ENCODE data around the gene C11orf42.

Gene C11orf42

GRCh38 chr11:6251990-6252473 lies 46.7 kb downstream of the C11orf42 start:
- no peak overlapping the region for H3K4me3 ChIP-seq (ENCODE audit: low read depth, low read length)
- no peaks in the 10 kb centered on the region for H3K27me3 ChIP-seq
- H3K36me3 ChIP-seq: no peaks in the 10 kb centered on the region
- H3K9me3 ChIP-seq: no peaks in the 10 kb centered on the region
- DNase-seq: no peak
- TF ChIP-seq, protein P1, sequence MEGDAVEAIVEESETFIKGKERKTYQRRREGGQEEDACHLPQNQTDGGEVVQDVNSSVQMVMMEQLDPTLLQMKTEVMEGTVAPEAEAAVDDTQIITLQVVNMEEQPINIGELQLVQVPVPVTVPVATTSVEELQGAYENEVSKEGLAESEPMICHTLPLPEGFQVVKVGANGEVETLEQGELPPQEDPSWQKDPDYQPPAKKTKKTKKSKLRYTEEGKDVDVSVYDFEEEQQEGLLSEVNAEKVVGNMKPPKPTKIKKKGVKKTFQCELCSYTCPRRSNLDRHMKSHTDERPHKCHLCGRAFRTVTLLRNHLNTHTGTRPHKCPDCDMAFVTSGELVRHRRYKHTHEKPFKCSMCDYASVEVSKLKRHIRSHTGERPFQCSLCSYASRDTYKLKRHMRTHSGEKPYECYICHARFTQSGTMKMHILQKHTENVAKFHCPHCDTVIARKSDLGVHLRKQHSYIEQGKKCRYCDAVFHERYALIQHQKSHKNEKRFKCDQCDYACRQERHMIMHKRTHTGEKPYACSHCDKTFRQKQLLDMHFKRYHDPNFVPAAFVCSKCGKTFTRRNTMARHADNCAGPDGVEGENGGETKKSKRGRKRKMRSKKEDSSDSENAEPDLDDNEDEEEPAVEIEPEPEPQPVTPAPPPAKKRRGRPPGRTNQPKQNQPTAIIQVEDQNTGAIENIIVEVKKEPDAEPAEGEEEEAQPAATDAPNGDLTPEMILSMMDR (IDR thresholded peaks at IDR 0.05; ENCODE audit: low read depth, low read length): no peak
- no peaks in the 10 kb centered on the region for H3K4me1 ChIP-seq

DNA sequence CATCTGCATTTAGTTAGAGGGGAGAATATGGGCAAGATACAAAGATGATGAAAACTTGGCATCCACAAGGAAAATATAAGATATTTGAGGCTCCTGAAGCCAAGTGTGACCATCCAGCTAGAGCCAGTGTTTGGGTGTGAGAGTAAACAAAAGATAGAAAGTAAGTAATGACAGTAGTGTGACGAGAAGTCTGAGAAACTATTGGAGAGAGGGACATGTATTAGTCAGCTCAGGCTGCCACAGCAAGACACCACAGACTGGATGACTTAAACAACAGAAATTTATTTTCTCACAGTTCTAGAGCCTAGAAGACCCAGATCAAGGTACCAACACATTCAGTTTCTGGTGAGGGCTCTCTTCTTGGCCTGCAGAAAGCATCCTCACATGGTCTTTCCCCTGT lies 47.8 kb downstream of the C11orf42 start:
- DNase-seq: no peak
- TF ChIP-seq, protein P1 (IDR thresholded peaks at IDR 0.05; ENCODE audit: low read depth, low read length): no peak
- H3K27me3 ChIP-seq: peaks cover 5% of the 10 kb centered on the region
- H3K36me3 ChIP-seq: no peaks in the 10 kb centered on the region
- no peak overlapping the region for H3K4me3 ChIP-seq (ENCODE audit: low read depth, low read length)
- H3K4me1 ChIP-seq: no peaks in the 10 kb centered on the region
- H3K9me3 ChIP-seq: no peaks in the 10 kb centered on the region

DNA sequence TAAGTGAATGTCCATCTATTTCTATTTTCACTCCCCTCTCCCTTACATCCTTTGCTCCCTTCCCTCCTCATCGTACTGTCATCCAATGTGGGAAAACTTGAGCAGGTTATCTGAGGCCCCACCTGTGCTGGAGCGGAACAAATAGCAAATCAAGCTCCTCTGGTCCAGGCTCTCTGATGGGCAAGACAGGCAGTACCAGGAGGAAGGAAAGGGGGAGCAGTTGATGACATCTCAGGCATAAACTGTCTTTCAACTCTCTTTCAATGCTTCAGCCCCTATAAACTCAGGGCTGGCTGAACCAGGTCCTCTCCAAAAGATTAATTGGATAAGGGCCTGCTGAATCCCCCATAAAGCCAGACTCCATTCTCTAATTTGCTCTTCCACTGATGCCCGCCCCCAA lies 52.8 kb downstream of the C11orf42 start:
- no peaks in the 10 kb centered on the region for H3K36me3 ChIP-seq
- TF ChIP-seq, protein P1 (IDR thresholded peaks at IDR 0.05; ENCODE audit: low read depth, low read length): no peak
- H3K9me3 ChIP-seq: no peaks in the 10 kb centered on the region
- DNase-seq: no peak
- H3K27me3 ChIP-seq: peaks cover 30% of the 10 kb centered on the region
- no peaks in the 10 kb centered on the region for H3K4me1 ChIP-seq
- H3K4me3 ChIP-seq (ENCODE audit: low read depth, low read length): no peak overlapping the region

- TF ChIP-seq, protein P1 (IDR thresholded peaks at IDR 0.05; ENCODE audit: low read depth, low read length): no peak
- no peak overlapping the region for H3K4me3 ChIP-seq (ENCODE audit: low read depth, low read length)
- no peak for DNase-seq
- H3K36me3 ChIP-seq: no peaks in the 10 kb centered on the region
- no peaks in the 10 kb centered on the region for H3K4me1 ChIP-seq
- H3K9me3 ChIP-seq: no peaks in the 10 kb centered on the region
- H3K27me3 ChIP-seq: peaks cover 30% of the 10 kb centered on the region
These were observed 53.3 kb downstream of the C11orf42 start for GRCh38 chr11:6258571-6259081.

DNA sequence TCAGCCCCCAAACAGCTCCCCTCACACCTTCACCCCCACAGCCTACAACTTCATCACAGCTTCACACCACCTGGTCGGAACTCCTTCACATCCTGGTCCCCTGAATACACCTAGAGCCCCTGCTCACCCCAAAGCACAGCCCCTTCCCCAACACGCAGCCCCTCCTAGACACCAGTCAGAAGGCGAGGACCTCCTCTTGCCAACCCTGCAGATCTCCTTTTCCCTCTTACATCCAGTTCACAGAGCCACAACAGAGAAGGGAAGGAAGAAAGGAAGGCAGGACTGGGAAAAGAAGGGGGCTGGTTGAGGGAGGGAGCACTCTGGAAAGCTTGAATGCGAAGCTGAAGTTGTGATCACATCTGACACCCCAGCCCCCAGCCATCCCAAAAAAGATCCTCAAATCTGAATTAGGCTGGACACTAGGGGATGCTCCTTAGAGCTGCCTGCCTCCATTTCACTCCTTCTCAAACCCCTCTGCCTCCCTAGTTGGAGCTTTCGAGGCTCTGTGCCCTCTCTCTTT lies 54.9 kb downstream of the C11orf42 start:
- no peaks in the 10 kb centered on the region for H3K4me1 ChIP-seq
- DNase-seq: no peak
- no peaks in the 10 kb centered on the region for H3K36me3 ChIP-seq
- H3K9me3 ChIP-seq: no peaks in the 10 kb centered on the region
- peaks cover 30% of the 10 kb centered on the region for H3K27me3 ChIP-seq
- TF ChIP-seq, protein P1 (IDR thresholded peaks at IDR 0.05; ENCODE audit: low read depth, low read length): no peak
- no peak overlapping the region for H3K4me3 ChIP-seq (ENCODE audit: low read depth, low read length)

All from BE2C (cell line).